Hepatocyte (in vitro differentiated cells): ENCODE results near the gene ADGRD1. TPM values are rescaled to one million over a fixed set of nuclear protein-coding genes. Genes with fewer than 3 reads are reported as not detected.

Experiments
- DNase-seq: peaks from one replicate; pipeline ENCODE4 v3.0.0-alpha.2; 2016; ENCODE audit warnings: low spot score
- H2AFZ ChIP-seq: fragments of 200-600 bp; sonication (generic); 2 replicates; pipeline ENCODE4 v1.6.0; 2016; ENCODE audit warnings: antibody characterized with exemption, mild to moderate bottlenecking
- H3K27ac ChIP-seq: fragments of 200-600 bp; sonication (generic); 2 replicates; pipeline ENCODE4 v1.5.1; 2016; ENCODE audit warnings: mild to moderate bottlenecking
- H3K27me3 ChIP-seq: fragments of 200-600 bp; sonication (generic); 2 replicates; pipeline ENCODE4 v1.6.1; 2016
- H3K36me3 ChIP-seq: fragments of 200-600 bp; sonication (generic); replicated peaks from 2 replicates; pipeline ENCODE4 v1.5.1; 2016; ENCODE audit warnings: low read depth; ENCODE audit not compliant: insufficient read depth
- H3K4me1 ChIP-seq: fragments of 200-600 bp; sonication (generic); 2 replicates; pipeline ENCODE4 v1.5.1; 2016; ENCODE audit warnings: mild to moderate bottlenecking, moderate library complexity; ENCODE audit not compliant: insufficient read depth
- H3K4me2 ChIP-seq: fragments of 200-600 bp; sonication (generic); 2 replicates; pipeline ENCODE4 v1.6.0; 2016
- H3K4me3 ChIP-seq: fragments of 200-600 bp; sonication (generic); 2 replicates; pipeline ENCODE4 v1.5.1; 2016; ENCODE audit warnings: mild to moderate bottlenecking
- H3K79me2 ChIP-seq: fragments of 200-600 bp; sonication (generic); 2 replicates; pipeline ENCODE4 v1.6.0; 2017; ENCODE audit warnings: mild to moderate bottlenecking
- H3K9me2 ChIP-seq: fragments of 200-600 bp; sonication (generic); replicated peaks from 2 replicates; pipeline ENCODE4 v1.6.0; 2017; ENCODE audit warnings: mild to moderate bottlenecking; ENCODE audit not compliant: insufficient read depth
- H3K9me3 ChIP-seq: fragments of 200-600 bp; sonication (generic); 2 replicates; pipeline ENCODE4 v1.5.1; 2016; ENCODE audit warnings: low read depth, mild to moderate bottlenecking
- H4K20me1 ChIP-seq: fragments of 200-600 bp; sonication (generic); 2 replicates; pipeline ENCODE4 v1.6.0; 2016; ENCODE audit warnings: mild to moderate bottlenecking; ENCODE audit not compliant: insufficient read depth, poor library complexity, severe bottlenecking
- CTCF ChIP-seq: fragments of 200-600 bp; sonication (generic); IDR thresholded peaks from 2 replicates; pipeline ENCODE4 v1.5.1; 2016; ENCODE audit warnings: antibody characterized with exemption, mild to moderate bottlenecking; ENCODE audit not compliant: poor library complexity
- EZH2 ChIP-seq: fragments of 200-600 bp; sonication (generic); IDR thresholded peaks from 2 replicates; pipeline ENCODE4 v1.6.1; 2016; ENCODE audit warnings: antibody characterized with exemption, mild to moderate bottlenecking, borderline replicate concordance
- EZH2phosphoT487 ChIP-seq: fragments of 200-600 bp; sonication (generic); IDR thresholded peaks from one replicate; pipeline ENCODE4 v1.6.1; 2018; ENCODE audit warnings: antibody characterized with exemption, mild to moderate bottlenecking, low read depth, moderate library complexity; ENCODE audit not compliant: unreplicated experiment, severe bottlenecking
- WGBS: methylation state at CpG from one replicate; pipeline ENCODE4 v1.1.6; 2016; ENCODE audit warnings: low lambda C conversion rate; ENCODE audit errors: missing lambda C conversion rate; 5-methylcytosine and 5-hydroxymethylcytosine counted together
- polyA plus RNA-seq: library from polyadenylated mRNA; unstranded; fragments of >200 nt; fragmentation: Nextera tagmentation; extraction: Ambion mirVana; gene quantifications from 2 replicates; pipeline ENCODE4 v1.2.1, GENCODE V29; 2016
- total RNA-seq: library from RNA; depleted of rRNA; stranded (reverse); fragments of >200 nt; gene quantifications from 2 replicates; pipeline ENCODE4 v1.2.3, GENCODE V29; 2014

The ADGRD1 gene
- total and polyA plus RNA-seq, 2 experiments from 2014 or later: 18.1 to 18.5 TPM

- H3K36me3 ChIP-seq: no peaks in the 10 kb centered on the region
- H2AFZ ChIP-seq: no peak overlapping the region
- no peak overlapping the region for H3K4me2 ChIP-seq
- peaks cover 7% of the 10 kb centered on the region for H3K4me1 ChIP-seq
- no peak overlapping the region for H3K4me3 ChIP-seq
- H3K9me3 ChIP-seq: no peaks in the 10 kb centered on the region
- 34% methylated on average over 2 of the region's 2 CpGs for WGBS
- no peaks in the 10 kb centered on the region for H3K27me3 ChIP-seq
- TF ChIP-seq CTCF: no peak
- no peak for TF ChIP-seq EZH2phosphoT487
- no peak for TF ChIP-seq EZH2
- H3K9me2 ChIP-seq: no peaks in the 10 kb centered on the region
- H3K79me2 ChIP-seq: no peaks in the 10 kb centered on the region
- no peak for DNase-seq
- peak overlapping the region; percentile 65 for H3K27ac ChIP-seq
- no peaks in the 10 kb centered on the region for H4K20me1 ChIP-seq
These were observed 35.0 kb downstream of the ADGRD1 start for GRCh38 chr12:130988751-130989150.

- Histone ChIP-seq H3K9me3 (no peaks in the 10 kb centered on the region), H4K20me1 (no peaks in the 10 kb centered on the region), H3K36me3 (no peaks in the 10 kb centered on the region), H3K79me2 (no peaks in the 10 kb centered on the region), H3K27me3 (no peaks in the 10 kb centered on the region), H3K4me3 (no peak overlapping the region), H3K4me2 (no peak overlapping the region), H3K9me2 (no peaks in the 10 kb centered on the region), H3K4me1 (peaks cover 5% of the 10 kb centered on the region), H2AFZ (no peak overlapping the region), H3K27ac (peak overlapping the region; percentile 65)
- no peak for DNase-seq
- TF ChIP-seq CTCF: no peak
- no peak for TF ChIP-seq EZH2phosphoT487
- TF ChIP-seq EZH2: no peak
- WGBS: 80% methylated on average over 8 of the region's 8 CpGs
These were observed 35.7 kb downstream of the ADGRD1 start for GRCh38 chr12:130989391-130989790.

GRCh38 chr12:130990034-130990433 is 36.3 kb downstream of the ADGRD1 start:
- peaks cover 5% of the 10 kb centered on the region for H3K4me1 ChIP-seq
- H3K36me3 ChIP-seq: no peaks in the 10 kb centered on the region
- DNase-seq: no peak
- no peaks in the 10 kb centered on the region for H3K9me3 ChIP-seq
- no peaks in the 10 kb centered on the region for H3K27me3 ChIP-seq
- no peaks in the 10 kb centered on the region for H3K9me2 ChIP-seq
- no peak for TF ChIP-seq EZH2
- no peak for TF ChIP-seq EZH2phosphoT487
- TF ChIP-seq CTCF: no peak
- H4K20me1 ChIP-seq: no peaks in the 10 kb centered on the region
- H2AFZ ChIP-seq: no peak overlapping the region
- 92% methylated on average over 8 of the region's 8 CpGs for WGBS
- no peaks in the 10 kb centered on the region for H3K79me2 ChIP-seq
- no peak overlapping the region for H3K4me2 ChIP-seq
- no peak overlapping the region for H3K27ac ChIP-seq
- no peak overlapping the region for H3K4me3 ChIP-seq

GRCh38 chr12:130992448-130992847 is 38.7 kb downstream of the ADGRD1 start:
- H3K27ac ChIP-seq: no peak overlapping the region

More at GRCh38 chr12:130992448-130992847, 38.7 kb downstream of the ADGRD1 start:
- no peaks in the 10 kb centered on the region for H3K27me3 ChIP-seq
- no peaks in the 10 kb centered on the region for H4K20me1 ChIP-seq
- H3K4me1 ChIP-seq: no peaks in the 10 kb centered on the region
- H3K9me2 ChIP-seq: no peaks in the 10 kb centered on the region
- WGBS: 72% methylated on average over 8 of the region's 8 CpGs
- no peak overlapping the region for H3K4me3 ChIP-seq
- no peaks in the 10 kb centered on the region for H3K36me3 ChIP-seq
- no peaks in the 10 kb centered on the region for H3K9me3 ChIP-seq
- no peak overlapping the region for H3K4me2 ChIP-seq
- H2AFZ ChIP-seq: no peak overlapping the region
- H3K79me2 ChIP-seq: no peaks in the 10 kb centered on the region
- no peak for DNase-seq
- TF ChIP-seq EZH2 (no peak), EZH2phosphoT487 (no peak), CTCF (no peak)
